HL-60 (cell line): ENCODE results near the gene MRPL20.

Source experiments
- DNase-seq, 2 experiments: peaks; one replicate each; pipeline ENCODE4 v3.0.0-alpha.2; 2010 to 2020; ENCODE audit warnings: low read depth in 1 of 2, low spot score in 1 of 2
- H3K27ac ChIP-seq: fragments of 250-450 bp; sonication (Bioruptor Pico); replicated peaks from 2 replicates; pipeline ENCODE4 v1.5.1; 2020; ENCODE audit warnings: mild to moderate bottlenecking, moderate library complexity
- H3K27me3 ChIP-seq: fragments of 250-450 bp; sonication (Bioruptor Pico); 2 replicates; pipeline ENCODE4 v1.5.1; 2021; ENCODE audit warnings: mild to moderate bottlenecking, moderate library complexity; ENCODE audit not compliant: insufficient read depth, poor library complexity, severe bottlenecking
- H3K4me3 ChIP-seq: replicated peaks from 2 replicates; pipeline ENCODE4 v1.5.1; 2011; ENCODE audit warnings: mild to moderate bottlenecking, control low read depth, low read length; ENCODE audit not compliant: insufficient read depth
- GABPA ChIP-seq: IDR thresholded peaks from 2 replicates; pipeline ENCODE4 v1.6.1; 2012; ENCODE audit warnings: low read depth
- POLR2AphosphoS5 ChIP-seq: IDR thresholded peaks from 2 replicates; pipeline ENCODE4 v1.6.1; 2012; ENCODE audit warnings: low read depth
- SPI1 ChIP-seq: IDR thresholded peaks from 2 replicates; pipeline ENCODE4 v1.6.1; 2012; ENCODE audit warnings: low read depth, mild to moderate bottlenecking, borderline replicate concordance
- TF ChIP-seq, protein P1 (sequence below): IDR thresholded peaks from one replicate; pipeline ENCODE4 v1.5.1; 2011; ENCODE audit warnings: low read length, control low read depth, inconsistent platforms; ENCODE audit not compliant: insufficient read depth
- TF ChIP-seq, protein P2 (sequence below): IDR thresholded peaks from 2 replicates; pipeline ENCODE4 v1.6.1; 2012; ENCODE audit warnings: low read depth; ENCODE audit not compliant: insufficient replicate concordance

MRPL20 gene

DNA sequence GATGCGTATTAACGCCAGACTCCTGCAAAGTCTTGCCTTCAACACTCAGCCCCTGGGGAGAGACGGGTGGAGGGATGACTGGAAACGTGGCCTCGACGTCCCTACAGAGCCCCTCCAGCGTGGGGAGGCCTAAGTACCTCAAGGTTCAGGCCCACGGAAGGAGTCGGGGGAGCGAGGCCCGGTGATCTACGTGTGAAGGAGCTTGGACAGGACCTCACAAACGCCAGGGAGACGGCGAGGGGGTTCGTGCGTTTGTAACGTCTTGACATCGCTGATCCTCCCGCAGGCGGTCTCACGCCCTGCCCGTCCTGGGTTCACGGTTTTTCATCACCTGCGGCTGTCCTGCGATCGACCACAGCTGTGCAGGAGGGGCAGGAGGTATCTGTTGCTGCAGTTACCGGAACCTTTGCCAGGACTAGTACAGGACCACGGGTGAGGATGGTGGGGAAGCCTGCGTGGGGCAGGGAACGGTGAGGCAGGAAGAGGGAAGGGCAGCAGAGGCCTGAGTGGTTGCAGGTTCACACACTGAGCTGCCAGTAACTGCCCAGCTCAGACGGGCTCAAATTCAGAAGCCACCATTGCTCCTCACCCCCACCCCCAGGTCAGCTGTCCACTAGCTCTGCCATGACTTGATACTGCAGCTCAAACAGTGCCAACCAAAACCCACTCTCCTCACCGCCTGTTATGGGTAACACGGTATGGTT, 7.1 kb downstream of the MRPL20 start:
- DNase-seq: peak in 1 of 2 experiments; percentile 36
- H3K27me3 ChIP-seq: no peaks in the 10 kb centered on the region
- peak overlapping the region; percentile 86 for H3K4me3 ChIP-seq
- peak overlapping the region; percentile 91 for H3K27ac ChIP-seq
- TF ChIP-seq POLR2AphosphoS5 (peak; percentile 79; the same call in 1 of the 2 replicates), GABPA (no peak)

DNA sequence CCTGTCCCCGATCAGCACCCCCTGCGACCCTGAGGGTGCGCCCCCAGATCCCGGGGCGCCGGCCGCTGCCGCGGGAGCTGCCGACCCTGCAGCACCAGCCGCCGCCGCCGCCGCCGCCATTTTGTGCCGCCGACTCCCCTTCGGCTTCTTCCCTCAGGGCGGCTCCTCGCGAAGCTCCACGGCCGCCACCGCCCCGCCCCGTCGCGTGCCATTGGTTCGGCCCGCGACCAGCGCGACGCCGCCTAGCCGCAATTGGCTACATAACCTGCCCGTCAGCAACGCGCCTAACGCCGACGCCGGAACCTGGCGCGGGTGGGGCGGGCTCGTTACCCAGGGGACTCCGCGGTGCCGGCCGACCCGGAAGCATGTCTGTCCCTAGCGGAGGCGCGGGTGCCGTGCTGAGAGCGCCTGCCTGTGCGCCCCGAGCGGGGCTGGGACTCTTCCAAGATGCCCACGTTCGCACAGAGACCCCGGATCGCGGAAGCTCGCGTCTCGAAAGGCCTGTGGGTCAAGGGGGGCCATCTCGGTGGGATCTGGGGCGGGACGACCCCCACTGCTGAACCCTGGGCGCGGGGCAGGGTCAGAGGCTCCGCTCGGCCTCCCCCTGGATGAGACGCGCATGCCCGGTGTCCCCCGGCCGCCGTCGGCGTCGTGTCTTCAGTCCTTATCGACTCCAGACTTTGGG, 7.8 kb downstream of the MRPL20 start, which contains the start of gene CCNL2:
TSS of gene CCNL2 (minus strand) at position 149 of the 685 bp plus-strand sequence. CDS start at position 120, 29 bp downstream.
- Histone ChIP-seq H3K27ac (peak within 1 kb of the TSS; percentile 92), H3K4me3 (peak within 1 kb of the TSS; percentile 88), H3K27me3 (no peaks in the 10 kb centered on the region)
- peak; percentile 97 to 98 for DNase-seq
- TF ChIP-seq, protein P1, sequence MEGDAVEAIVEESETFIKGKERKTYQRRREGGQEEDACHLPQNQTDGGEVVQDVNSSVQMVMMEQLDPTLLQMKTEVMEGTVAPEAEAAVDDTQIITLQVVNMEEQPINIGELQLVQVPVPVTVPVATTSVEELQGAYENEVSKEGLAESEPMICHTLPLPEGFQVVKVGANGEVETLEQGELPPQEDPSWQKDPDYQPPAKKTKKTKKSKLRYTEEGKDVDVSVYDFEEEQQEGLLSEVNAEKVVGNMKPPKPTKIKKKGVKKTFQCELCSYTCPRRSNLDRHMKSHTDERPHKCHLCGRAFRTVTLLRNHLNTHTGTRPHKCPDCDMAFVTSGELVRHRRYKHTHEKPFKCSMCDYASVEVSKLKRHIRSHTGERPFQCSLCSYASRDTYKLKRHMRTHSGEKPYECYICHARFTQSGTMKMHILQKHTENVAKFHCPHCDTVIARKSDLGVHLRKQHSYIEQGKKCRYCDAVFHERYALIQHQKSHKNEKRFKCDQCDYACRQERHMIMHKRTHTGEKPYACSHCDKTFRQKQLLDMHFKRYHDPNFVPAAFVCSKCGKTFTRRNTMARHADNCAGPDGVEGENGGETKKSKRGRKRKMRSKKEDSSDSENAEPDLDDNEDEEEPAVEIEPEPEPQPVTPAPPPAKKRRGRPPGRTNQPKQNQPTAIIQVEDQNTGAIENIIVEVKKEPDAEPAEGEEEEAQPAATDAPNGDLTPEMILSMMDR: peak; percentile 16
- TF ChIP-seq, protein P2, sequence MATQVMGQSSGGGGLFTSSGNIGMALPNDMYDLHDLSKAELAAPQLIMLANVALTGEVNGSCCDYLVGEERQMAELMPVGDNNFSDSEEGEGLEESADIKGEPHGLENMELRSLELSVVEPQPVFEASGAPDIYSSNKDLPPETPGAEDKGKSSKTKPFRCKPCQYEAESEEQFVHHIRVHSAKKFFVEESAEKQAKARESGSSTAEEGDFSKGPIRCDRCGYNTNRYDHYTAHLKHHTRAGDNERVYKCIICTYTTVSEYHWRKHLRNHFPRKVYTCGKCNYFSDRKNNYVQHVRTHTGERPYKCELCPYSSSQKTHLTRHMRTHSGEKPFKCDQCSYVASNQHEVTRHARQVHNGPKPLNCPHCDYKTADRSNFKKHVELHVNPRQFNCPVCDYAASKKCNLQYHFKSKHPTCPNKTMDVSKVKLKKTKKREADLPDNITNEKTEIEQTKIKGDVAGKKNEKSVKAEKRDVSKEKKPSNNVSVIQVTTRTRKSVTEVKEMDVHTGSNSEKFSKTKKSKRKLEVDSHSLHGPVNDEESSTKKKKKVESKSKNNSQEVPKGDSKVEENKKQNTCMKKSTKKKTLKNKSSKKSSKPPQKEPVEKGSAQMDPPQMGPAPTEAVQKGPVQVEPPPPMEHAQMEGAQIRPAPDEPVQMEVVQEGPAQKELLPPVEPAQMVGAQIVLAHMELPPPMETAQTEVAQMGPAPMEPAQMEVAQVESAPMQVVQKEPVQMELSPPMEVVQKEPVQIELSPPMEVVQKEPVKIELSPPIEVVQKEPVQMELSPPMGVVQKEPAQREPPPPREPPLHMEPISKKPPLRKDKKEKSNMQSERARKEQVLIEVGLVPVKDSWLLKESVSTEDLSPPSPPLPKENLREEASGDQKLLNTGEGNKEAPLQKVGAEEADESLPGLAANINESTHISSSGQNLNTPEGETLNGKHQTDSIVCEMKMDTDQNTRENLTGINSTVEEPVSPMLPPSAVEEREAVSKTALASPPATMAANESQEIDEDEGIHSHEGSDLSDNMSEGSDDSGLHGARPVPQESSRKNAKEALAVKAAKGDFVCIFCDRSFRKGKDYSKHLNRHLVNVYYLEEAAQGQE: no peak
- TF ChIP-seq SPI1: no peak
- peak; percentile 56; the same call in 1 of the 2 replicates for TF ChIP-seq POLR2AphosphoS5
- peak; percentile 78 for TF ChIP-seq GABPA

DNA sequence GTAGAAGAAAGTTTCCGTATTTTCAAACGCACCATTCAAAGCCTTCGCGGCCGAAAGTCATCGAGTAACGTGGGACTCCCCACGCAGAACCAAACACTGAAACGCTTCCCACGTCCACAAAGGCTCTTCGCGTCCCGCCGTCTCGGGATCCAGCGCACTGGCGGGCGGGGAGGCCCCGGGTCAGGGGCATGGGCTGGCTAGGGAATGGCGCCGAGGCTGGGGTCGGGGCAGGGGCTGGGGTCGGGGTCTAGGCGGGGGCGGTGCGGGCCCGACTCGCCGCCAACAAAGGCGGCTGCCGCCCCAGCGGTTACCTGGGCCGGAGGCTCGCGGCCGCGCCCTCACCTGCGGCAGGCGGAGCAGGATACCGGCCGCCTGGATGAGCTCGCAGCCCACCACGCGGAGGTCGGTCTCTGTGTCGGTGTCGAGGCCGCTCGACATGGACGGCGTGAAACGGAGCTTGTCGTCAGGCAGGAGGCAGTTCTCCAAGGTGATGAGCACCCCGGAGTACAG, 8.4 kb downstream of the MRPL20 start:
- Histone ChIP-seq H3K27me3 (no peaks in the 10 kb centered on the region), H3K4me3 (peak overlapping the region; percentile 88), H3K27ac (peak overlapping the region; percentile 92)
- TF ChIP-seq POLR2AphosphoS5: no peak
- TF ChIP-seq, protein P1: no peak
- TF ChIP-seq, protein P2: no peak
- TF ChIP-seq SPI1: no peak
- no peak for TF ChIP-seq GABPA
- no peak for DNase-seq

DNA sequence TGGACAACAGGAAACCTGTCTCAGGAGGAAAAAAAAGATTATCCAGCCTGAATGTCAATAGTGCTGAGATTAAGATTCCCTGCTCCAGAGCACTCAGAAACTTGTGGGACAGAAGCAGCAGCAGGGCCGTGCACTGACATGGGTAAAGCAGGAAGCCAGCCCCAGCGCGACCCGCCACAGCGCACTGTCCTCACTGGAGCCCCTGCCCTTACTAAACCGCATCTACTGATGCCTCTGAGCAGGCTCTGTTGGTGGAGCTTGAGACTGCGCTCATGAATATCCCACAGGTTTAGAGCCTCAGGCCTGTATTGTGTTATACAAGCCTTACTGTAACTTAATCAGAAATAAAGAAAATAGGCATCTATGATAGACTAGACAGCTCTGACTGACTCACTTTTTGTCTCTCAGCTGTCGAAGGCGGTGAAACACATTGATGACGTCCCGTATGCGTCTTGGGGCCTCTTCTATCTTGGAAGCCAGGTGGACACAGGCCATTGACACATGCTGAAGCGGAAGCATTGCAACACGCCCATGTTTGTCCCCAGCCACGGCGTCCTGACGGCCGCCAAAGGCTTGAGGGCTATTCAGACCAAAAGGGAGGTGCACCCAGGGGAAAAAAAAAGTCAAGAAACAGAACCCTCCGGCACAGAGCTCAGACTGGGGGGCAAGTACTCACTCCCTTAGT, 9.1 kb downstream of the MRPL20 start:
- peak; percentile 68 to 77 for DNase-seq
- peak overlapping the region; percentile 92 for H3K27ac ChIP-seq
- H3K4me3 ChIP-seq: peak overlapping the region; percentile 88
- TF ChIP-seq GABPA (0 out of 2 replicates have a peak, but pooled peaks have one; percentile 37), POLR2AphosphoS5 (peak; percentile 48)
- TF ChIP-seq, protein P1: no peak
- H3K27me3 ChIP-seq: no peaks in the 10 kb centered on the region
